NB4 (cell line): Measurements from ENCODE around the gene EIF3I.

ENCODE experiments used
- POLR2A ChIP-seq: IDR thresholded peaks from 2 replicates; pipeline ENCODE4 v1.6.1; 2011; ENCODE audit warnings: mild to moderate bottlenecking; ENCODE audit not compliant: insufficient read length; ENCODE audit errors: extremely low read depth
- TF ChIP-seq, protein P1 (sequence below): IDR thresholded peaks from one replicate; pipeline ENCODE4 v1.5.1; 2012; ENCODE audit warnings: low read depth, low read length
- TF ChIP-seq, protein P2 (sequence below): IDR thresholded peaks from 2 replicates; pipeline ENCODE4 v1.6.1; 2011; ENCODE audit warnings: low read depth, low read length

DNA sequence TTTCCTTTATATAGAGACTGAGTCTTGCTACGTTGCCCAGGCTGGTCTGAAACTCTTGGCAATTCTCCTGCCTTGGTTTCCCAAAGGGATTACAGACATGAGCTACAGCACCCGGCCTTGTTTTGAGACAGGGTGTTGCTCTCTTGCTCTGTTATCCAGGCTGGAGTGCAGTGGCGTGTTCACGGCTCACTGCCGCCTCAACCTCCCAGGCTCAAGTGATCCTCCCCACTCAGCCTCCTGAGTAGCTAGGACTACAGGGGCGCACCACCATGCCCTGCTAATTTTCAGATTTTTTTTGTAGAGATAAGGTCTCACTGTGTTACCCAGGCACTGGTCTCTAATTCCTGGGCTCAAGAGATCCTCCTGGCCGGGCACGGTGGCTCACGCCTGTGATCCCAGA, 43.6 kb downstream of the EIF3I start:
- no peak for TF ChIP-seq POLR2A
- TF ChIP-seq, protein P1, sequence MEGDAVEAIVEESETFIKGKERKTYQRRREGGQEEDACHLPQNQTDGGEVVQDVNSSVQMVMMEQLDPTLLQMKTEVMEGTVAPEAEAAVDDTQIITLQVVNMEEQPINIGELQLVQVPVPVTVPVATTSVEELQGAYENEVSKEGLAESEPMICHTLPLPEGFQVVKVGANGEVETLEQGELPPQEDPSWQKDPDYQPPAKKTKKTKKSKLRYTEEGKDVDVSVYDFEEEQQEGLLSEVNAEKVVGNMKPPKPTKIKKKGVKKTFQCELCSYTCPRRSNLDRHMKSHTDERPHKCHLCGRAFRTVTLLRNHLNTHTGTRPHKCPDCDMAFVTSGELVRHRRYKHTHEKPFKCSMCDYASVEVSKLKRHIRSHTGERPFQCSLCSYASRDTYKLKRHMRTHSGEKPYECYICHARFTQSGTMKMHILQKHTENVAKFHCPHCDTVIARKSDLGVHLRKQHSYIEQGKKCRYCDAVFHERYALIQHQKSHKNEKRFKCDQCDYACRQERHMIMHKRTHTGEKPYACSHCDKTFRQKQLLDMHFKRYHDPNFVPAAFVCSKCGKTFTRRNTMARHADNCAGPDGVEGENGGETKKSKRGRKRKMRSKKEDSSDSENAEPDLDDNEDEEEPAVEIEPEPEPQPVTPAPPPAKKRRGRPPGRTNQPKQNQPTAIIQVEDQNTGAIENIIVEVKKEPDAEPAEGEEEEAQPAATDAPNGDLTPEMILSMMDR: no peak
- TF ChIP-seq, protein P2, sequence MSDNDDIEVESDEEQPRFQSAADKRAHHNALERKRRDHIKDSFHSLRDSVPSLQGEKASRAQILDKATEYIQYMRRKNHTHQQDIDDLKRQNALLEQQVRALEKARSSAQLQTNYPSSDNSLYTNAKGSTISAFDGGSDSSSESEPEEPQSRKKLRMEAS: no peak
